Measurements from ENCODE around the gene CTAG1A. TPM values are rescaled to one million over a fixed set of nuclear protein-coding genes. Genes with fewer than 3 reads are reported as not detected.
"Not testable (repeated sequence)": the region's sequence is repeated elsewhere in the genome, so short reads cannot be mapped to it uniquely, and the experiment has no call there.

The CTAG1A gene
- total RNA-seq, 1 experiment from 2014 or later = not detected

- no peak overlapping the region for H2BK20ac ChIP-seq (ENCODE audit: low read depth, low read length, poor library complexity, severe bottlenecking)
- no peak overlapping the region for H3K4ac ChIP-seq (ENCODE audit: low read depth, low read length)
- H3T11ph ChIP-seq (ENCODE audit: low read length) = no peak overlapping the region
- H3K27ac ChIP-seq (ENCODE audit: insufficient read length, low read depth, low read length) = no peak overlapping the region
- no peaks in the 10 kb centered on the region for H3K27me3 ChIP-seq (ENCODE audit: insufficient read depth, low read length)
- no peak overlapping the region for H4K91ac ChIP-seq (ENCODE audit: insufficient read length, low read depth, low read length)
- Mint-ChIP-seq H3K4me1 (no peaks in the 10 kb centered on the region), H3K27me3 (ENCODE audit: low read depth) (peaks cover 2% of the 10 kb centered on the region), H3K4me3 (no peak overlapping the region; a peak in 1 of 5 replicates), H3K36me3 (ENCODE audit: insufficient read depth in 1 of 3, low read depth in 3 of 3) (peaks cover 29 to 55% (median 34%) of the 10 kb centered on the region in 3 experiments), H3K27ac (no peak overlapping the region; a peak in 1 of 7 replicates), H3K9me3 (peaks cover 56 to 78% of the 10 kb centered on the region in 2 experiments)
- no peak overlapping the region for H3K56ac ChIP-seq (ENCODE audit: insufficient read length, low read depth, low read length)
- no peak overlapping the region for H3K4me2 ChIP-seq (ENCODE audit: insufficient read depth, insufficient read length, low read length)
- WGBS (ENCODE audit: extremely low coverage, insufficient read length, low lambda C conversion rate) = no CpG with 5 or more reads among the region's 8 CpGs
- DNase-seq = no peak
- no peak overlapping the region for H4K8ac ChIP-seq (replicated peaks; ENCODE audit: insufficient read length, low read depth, low read length)
- no peak overlapping the region for H2AFZ ChIP-seq (ENCODE audit: low read length)
- H3K4me1 ChIP-seq (ENCODE audit: insufficient read depth, low read length) = no peaks in the 10 kb centered on the region
- no peaks in the 10 kb centered on the region for H3K23me2 ChIP-seq (ENCODE audit: insufficient read length, low read depth, low read length, poor library complexity, severe bottlenecking)
- no peak overlapping the region for H3K18ac ChIP-seq (ENCODE audit: insufficient read length, low read depth, low read length)
- H2BK15ac ChIP-seq (ENCODE audit: low read depth, low read length) = no peak overlapping the region
- H3K79me1 ChIP-seq (ENCODE audit: insufficient read depth, low read depth, low read length, poor library complexity, severe bottlenecking) = no peaks in the 10 kb centered on the region
- no peak overlapping the region for H2BK5ac ChIP-seq (ENCODE audit: insufficient read length, low read length)
- no peak overlapping the region for H2BK12ac ChIP-seq (ENCODE audit: insufficient read length, low read depth, low read length)
- H3K14ac ChIP-seq (ENCODE audit: insufficient read depth, low read length) = no peak overlapping the region
- H3K23ac ChIP-seq (ENCODE audit: insufficient read length, low read depth, low read length) = no peak overlapping the region
- H2BK120ac ChIP-seq (ENCODE audit: low read depth, low read length, poor library complexity, severe bottlenecking) = no peak overlapping the region
- no peaks in the 10 kb centered on the region for H4K20me1 ChIP-seq (ENCODE audit: control insufficient read depth, insufficient read depth, insufficient read length)
- no peaks in the 10 kb centered on the region for H3K79me2 ChIP-seq (ENCODE audit: insufficient read depth, low read length)
- peaks cover 28% of the 10 kb centered on the region for H3K9me3 ChIP-seq (ENCODE audit: control insufficient read depth, low read depth, low read length)
- TF ChIP-seq CTCF (conservative IDR thresholded peaks at IDR 0.05) = no peak
- no peak overlapping the region for H2AK5ac ChIP-seq (ENCODE audit: insufficient read length, low read length)
- H4K5ac ChIP-seq (ENCODE audit: insufficient read length, low read depth, low read length) = no peak overlapping the region
- H3K9ac ChIP-seq (ENCODE audit: extremely low read depth, insufficient read length, low read length) = no peak overlapping the region
Measured at GRCh38 chrX:154539077-154539476, 45.9 kb upstream of the CTAG1A start.

DNA sequence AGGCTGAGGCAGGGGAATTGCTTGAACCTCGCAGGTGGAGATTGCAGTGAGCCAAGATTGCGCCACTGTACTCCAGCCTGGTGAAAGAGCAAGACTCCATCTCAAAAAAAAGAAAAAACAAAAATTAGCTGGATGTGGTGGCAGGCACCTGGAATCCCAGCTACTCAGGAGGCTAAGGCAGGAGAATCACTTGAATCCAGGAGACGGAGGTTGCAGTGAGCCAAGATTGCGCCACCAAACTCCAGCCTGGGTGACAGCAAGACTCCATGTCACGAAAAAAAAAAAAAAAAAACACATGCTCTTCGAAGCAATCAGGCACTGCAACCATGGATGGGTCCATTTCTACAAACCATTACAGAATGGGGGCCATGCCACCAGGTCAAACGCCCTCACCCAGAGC, 44.6 kb upstream of the CTAG1A start:
- not testable (repeated sequence) for H4K91ac ChIP-seq (ENCODE audit: insufficient read length, low read depth, low read length); H3K27ac Mint-ChIP-seq; H3K4ac ChIP-seq (ENCODE audit: low read depth, low read length); H4K5ac ChIP-seq (ENCODE audit: insufficient read length, low read depth, low read length); DNase-seq; H3K27me3 ChIP-seq (ENCODE audit: insufficient read depth, low read length); H2BK120ac ChIP-seq (ENCODE audit: low read depth, low read length, poor library complexity, severe bottlenecking); H2BK12ac ChIP-seq (ENCODE audit: insufficient read length, low read depth, low read length); H3K23me2 ChIP-seq (ENCODE audit: insufficient read length, low read depth, low read length, poor library complexity, severe bottlenecking); H3K56ac ChIP-seq (ENCODE audit: insufficient read length, low read depth, low read length); H3K4me1 ChIP-seq (ENCODE audit: insufficient read depth, low read length); H3K4me3 Mint-ChIP-seq; H3K79me1 ChIP-seq (ENCODE audit: insufficient read depth, low read depth, low read length, poor library complexity, severe bottlenecking); H3K4me1 Mint-ChIP-seq; H3K18ac ChIP-seq (ENCODE audit: insufficient read length, low read depth, low read length); H2AK5ac ChIP-seq (ENCODE audit: insufficient read length, low read length); H2BK5ac ChIP-seq (ENCODE audit: insufficient read length, low read length); H3T11ph ChIP-seq (ENCODE audit: low read length); H3K79me2 ChIP-seq (ENCODE audit: insufficient read depth, low read length); H3K9ac ChIP-seq (ENCODE audit: extremely low read depth, insufficient read length, low read length); H2BK15ac ChIP-seq (ENCODE audit: low read depth, low read length); H3K4me2 ChIP-seq (ENCODE audit: insufficient read depth, insufficient read length, low read length); H2AFZ ChIP-seq (ENCODE audit: low read length); H3K27ac ChIP-seq (ENCODE audit: insufficient read length, low read depth, low read length); H4K20me1 ChIP-seq (ENCODE audit: control insufficient read depth, insufficient read depth, insufficient read length); H3K14ac ChIP-seq (ENCODE audit: insufficient read depth, low read length); H3K23ac ChIP-seq (ENCODE audit: insufficient read length, low read depth, low read length); H4K8ac ChIP-seq (replicated peaks; ENCODE audit: insufficient read length, low read depth, low read length); H2BK20ac ChIP-seq (ENCODE audit: low read depth, low read length, poor library complexity, severe bottlenecking); H3K27me3 Mint-ChIP-seq (ENCODE audit: low read depth)
- H3K9me3 Mint-ChIP-seq = peaks cover 58 to 76% of the 10 kb centered on the region in 2 experiments
- no CpG with 5 or more reads among the region's 7 CpGs for WGBS (ENCODE audit: extremely low coverage, insufficient read length, low lambda C conversion rate)
- peaks cover 38% of the 10 kb centered on the region for H3K9me3 ChIP-seq (ENCODE audit: control insufficient read depth, low read depth, low read length)
- peaks cover 32 to 54% (median 41%) of the 10 kb centered on the region in 3 experiments for H3K36me3 Mint-ChIP-seq (ENCODE audit: insufficient read depth in 1 of 3, low read depth in 3 of 3)
